ENCODE results near the gene C8A.

GRCh38 chr1:56898005-56898373, 43.4 kb downstream of the C8A start:
- TF ChIP-seq POLR2A (IDR thresholded peaks at IDR 0.05; ENCODE audit: low read depth) = no peak
- no peak for TF ChIP-seq CTCF (IDR thresholded peaks at IDR 0.05)
- TF ChIP-seq POLR2AphosphoS5 (IDR thresholded peaks at IDR 0.05) = no peak

All from esophagus muscularis mucosa (tissue), 3 donors.